Epithelial cell of prostate (primary cell): ENCODE data around the gene PISD.
"Not testable (repeated sequence)": the region's sequence is repeated elsewhere in the genome, so short reads cannot be mapped to it uniquely, and the experiment has no call there.

Experiments
- DNase-seq: peaks from one replicate; pipeline ENCODE4 v3.0.0-alpha.2; 2011; ENCODE audit warnings: low read depth, low spot score
- H3K27ac ChIP-seq: fragments of 450-650 bp; 2 replicates; pipeline ENCODE4 v1.5.1; 2017; ENCODE audit warnings: mild to moderate bottlenecking

Gene PISD

DNA sequence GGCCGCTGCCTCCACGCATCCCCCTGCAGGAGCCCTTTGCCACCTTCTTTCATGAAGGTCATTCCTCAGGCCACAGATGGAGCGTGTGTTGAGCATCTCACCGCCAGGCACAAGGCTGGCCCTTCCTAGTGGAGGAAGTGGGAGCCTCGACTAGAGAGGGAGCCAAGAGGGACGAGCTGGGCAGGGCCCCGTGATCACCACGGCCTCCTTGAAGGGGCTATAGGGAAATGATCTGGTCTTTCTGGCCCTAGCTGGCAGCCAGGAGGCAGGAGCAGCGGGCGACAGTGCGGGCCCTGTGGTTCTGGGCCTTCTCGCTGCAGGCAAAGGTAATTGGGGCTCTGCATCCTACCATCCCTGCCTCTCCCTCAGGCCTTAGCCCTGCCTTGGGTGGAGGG is 49.1 kb downstream of the PISD start:
- H3K27ac ChIP-seq: no peak overlapping the region
- DNase-seq: no peak

DNA sequence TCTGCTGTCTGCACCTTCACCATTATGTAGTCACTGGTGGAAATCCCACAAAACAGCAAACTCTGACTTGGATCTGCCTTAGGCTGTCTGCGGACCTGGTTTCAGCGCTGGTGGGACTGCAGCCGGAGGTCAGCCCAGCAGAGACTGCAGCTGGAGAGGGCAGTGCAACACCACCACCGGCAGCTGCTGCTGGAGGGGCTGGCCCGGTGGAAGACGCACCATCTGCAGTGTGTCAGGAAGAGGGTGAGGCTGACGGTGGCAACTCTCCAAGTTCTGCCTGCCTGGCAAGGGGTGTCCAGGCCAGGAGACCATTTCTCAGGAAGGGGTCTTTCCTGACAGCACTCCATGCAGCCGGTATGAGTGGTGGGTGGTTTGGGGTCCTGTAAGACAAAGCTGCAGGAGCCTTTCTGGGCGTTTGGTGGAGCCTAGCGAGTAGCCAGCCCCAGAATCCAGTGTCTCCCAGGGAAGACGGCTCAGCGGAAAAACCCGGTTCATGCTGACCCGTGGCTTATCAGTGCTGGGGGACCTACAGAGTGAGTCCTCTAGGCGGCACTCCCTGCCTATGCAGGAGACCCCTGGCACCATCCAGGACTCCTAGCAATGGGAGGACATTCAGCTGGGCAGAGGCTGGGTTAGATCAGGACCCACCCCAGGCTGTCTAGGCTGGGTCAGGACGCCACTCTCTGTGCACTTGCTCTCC is 50.8 kb downstream of the PISD start:
- no peak for DNase-seq
- no peak overlapping the region for H3K27ac ChIP-seq

DNA sequence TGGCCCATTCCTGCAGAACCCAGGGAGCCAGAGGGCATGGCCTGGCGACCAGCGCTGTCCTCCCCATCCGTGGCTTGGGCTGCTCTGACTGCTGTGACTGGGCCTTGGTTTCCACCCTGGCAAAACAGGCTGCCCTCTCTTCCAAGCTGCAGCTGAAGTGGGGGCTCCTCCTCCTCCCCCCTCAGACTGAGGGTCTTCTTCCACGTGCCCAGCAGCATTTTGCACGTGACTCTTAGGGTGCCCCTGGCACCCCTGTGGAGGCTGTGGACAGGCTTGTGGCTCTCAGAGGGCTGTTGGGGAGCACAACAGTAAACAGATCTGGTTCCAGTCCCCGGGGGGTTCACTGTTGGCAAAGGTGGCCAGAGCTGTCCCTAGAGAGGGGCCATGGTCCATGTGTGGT is 51.4 kb downstream of the PISD start:
- no peak for DNase-seq
- H3K27ac ChIP-seq: no peak overlapping the region

DNA sequence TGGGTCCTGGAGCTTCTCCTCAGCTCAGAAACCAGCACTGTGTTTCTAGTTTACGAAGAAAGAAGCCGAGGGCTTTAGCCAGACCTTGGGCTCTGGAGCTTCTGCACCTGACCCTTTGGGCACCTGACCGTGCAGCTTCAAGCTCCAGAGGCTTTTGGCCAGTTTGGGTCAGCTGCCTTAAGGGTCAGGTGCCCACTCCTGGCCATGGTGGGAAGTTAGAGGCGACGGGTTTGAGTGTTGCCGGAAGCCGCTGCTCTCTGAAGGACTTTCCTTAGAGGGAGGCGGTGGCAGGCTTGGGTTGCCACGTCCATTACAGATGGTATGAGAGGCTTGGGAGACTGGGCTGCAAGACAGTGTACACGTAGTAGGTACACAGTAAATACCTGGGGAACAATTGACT is 52.3 kb downstream of the PISD start:
- H3K27ac ChIP-seq: no peak overlapping the region
- DNase-seq: no peak

DNA sequence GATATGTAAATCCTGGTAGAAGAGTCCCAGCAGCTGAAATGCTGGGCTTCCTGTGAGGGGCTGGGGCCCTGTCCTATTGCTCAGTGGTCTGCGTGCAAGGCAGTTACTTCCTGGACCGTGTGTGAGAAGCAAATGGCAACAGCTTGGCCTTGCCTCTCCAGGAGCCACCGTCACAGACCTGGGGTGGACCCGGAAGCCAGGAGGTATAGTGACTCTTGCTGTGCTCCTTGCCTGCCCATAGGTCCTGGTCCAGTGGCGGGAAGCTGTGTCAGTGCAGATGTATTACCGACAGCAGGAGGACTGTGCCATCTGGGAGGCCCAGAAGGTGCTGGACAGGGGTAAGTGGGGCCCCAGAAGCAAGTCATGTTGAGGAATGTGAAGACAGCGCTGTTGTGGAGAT is 54.3 kb downstream of the PISD start:
- no peak for DNase-seq
- no peak overlapping the region for H3K27ac ChIP-seq

DNA sequence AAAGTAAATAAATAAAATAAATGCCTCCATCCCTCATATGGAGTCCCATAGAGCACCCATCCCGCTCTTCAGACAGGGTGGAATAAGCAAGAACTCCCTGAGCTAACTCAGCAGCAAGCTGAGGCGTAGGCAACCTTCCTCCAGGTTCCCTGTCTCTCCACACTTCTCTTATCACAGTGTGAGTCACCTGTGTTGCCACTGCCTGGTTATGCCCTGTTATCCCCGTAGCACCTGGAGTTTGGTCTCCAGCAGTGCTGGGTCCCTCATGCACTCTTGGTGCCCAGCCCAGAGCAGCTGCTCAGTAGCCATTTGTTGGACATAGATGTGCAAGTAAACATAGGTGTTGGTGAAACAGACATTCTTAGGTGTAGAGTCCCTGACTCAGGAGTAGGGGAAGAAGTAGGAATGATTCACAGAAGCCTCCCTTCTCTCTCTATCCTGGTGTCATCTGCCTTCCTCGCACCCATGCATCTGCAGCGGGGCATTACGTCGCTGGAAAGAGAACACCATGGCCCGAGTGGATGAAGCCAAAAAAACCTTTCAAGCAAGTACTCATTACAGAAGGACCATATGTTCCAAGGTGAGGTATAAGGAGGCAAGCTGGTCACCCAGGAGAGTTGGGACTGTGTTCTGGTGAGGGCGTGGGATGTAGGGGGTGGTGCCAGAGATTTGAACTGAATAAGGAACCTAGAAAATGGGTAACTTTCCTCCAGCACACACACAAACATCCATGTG is 56.0 kb downstream of the PISD start:
- no peak for DNase-seq
- H3K27ac ChIP-seq: no peak overlapping the region

DNA sequence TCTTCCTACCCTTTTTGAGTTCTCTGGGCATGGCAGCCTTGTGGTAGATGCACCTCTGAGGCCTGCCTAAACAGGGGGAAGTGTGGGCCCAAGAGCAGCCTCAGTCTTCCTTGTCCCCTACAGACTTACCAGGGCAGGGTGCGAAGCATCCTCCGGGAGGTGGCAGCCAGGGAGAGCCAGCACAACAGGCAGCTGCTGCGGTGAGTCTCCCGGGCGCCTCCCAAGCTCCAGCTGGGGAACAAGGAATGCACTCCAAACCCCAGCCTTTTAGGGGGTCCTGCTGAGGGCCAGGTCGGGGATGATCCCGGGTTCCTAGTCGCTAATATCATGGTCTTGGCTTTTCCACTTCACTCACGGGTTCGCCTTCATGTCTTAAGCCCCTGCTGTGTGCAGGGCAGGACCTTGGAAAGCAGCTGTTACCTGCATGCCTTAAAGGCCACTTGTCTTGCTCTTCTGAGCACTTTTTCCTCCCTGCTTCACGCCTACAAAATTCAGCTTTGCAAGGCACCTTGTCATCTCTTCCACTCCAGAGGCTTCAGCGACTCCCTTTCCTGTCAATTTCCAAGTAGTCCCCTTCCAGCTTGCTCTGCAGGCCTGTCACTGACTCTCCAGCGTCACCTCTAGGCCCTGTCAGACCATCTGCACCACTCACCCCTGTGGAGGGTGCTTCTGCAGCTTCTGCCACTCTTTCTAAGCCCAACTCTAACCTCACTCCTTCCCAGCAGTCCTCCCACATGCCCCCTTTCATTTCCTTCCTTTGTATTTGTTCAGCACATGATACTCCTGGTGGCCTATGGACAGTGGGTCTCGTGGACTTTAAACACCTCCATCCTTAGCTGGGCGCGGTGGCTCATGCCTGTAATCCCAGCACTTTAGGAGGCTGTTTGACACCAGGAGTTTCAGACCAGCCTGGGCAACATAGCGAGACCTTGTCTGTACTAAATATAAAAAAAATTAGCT is 57.0 kb downstream of the PISD start:
- no peak overlapping the region for H3K27ac ChIP-seq
- DNase-seq: no peak

DNA sequence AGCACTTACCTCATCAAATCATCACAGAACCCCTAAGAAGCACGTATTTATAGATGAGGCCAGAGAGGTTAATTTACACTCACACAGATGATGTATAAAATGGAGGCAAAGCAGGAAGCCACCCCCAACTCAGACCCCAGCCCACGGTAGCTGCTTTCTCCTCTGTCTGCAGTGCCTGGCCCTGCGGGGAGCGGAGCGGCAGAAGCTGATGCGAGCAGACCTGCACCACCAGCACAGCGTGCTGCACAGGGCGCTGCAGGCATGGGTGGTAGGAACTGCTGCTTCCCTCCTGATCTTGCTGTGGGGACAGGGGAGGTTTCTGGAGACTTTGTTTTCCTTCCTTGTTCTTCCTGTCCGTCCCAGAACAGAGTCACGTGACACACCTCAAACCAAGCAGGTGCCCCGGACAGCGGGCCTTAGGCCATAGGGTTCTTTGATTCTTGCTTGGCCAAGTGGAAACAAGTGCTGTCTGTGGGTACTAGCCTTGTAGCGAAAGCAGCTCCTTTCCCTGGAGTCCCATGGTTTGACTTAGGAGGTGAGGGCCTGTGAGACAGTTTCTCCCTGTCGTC is 57.8 kb downstream of the PISD start:
- H3K27ac ChIP-seq: no peak overlapping the region
- no peak for DNase-seq

DNA sequence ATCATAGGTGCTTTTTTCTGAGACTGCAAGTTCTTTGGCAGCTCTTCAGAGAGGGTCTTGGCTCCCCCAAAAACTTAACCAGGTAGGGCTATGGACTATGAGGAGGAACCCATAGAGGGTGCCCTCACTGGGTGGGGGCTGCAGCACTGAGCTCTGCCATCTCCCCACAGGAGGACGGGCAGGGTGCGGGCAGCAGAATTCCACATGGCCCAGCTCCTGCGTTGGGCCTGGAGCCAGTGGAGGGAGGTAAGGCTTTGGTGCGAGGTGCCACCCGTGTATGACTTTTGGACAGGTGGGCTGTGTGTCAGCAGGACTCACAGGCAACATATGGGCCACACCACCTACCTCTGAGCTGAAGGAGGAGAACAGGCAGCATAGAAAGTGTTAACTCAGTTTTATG is 58.4 kb downstream of the PISD start:
- no peak overlapping the region for H3K27ac ChIP-seq
- DNase-seq: no peak

DNA sequence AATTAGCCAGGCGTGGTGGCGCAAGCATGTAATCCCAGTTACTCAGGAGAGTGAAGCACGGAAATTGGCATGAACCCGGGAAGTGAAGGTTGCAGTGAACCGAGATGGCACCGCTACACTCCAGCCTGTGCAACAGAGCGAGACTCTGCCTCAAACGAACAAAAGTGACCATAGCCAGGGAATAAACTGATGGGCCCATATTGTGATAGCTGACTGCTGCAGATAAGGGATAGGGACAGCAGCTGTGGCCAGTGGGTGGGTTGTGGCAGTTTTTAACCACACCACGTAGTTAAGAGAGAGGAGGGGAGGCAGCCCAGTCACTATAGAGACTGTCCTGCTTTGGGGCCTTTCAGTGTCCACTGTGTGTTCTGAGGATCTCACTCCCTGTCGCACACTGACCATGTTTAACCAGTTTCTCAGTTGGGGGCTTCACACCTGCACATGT is 58.9 kb downstream of the PISD start:
- DNase-seq: no peak
- no peak overlapping the region for H3K27ac ChIP-seq

DNA sequence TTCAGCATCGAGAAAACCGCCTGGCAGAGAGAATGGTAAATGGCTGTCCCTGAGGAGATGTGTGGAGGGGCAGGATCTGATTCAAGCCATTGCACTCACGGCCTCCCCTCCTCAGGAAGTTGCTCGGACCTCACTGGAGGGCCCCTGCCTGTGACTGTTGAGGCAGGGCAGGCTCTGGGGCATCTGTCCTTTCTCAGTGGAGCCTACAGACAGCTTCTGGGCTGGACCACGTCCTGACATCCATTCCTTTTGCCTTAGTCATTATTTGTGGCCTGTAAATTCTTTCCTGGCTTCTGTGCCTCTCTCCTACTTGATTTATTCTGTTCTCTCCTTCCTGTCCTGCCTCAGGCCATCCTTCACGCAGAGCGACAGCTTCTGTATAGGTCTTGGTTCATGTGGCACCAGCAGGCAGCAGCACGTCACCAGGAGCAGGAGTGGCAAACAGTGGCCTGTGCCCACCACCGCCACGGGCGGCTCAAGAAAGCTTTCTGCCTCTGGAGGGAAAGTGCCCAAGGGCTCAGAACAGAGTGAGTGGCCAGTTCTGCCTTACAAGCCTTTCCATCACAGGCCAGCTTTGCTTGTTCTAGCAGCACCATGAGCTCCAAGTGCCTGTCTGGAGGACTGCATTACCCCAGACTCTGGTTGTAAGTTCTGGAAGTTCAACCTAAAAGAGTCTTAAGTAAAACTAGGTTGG is 59.6 kb downstream of the PISD start:
- H3K27ac ChIP-seq: no peak overlapping the region
- no peak for DNase-seq

DNA sequence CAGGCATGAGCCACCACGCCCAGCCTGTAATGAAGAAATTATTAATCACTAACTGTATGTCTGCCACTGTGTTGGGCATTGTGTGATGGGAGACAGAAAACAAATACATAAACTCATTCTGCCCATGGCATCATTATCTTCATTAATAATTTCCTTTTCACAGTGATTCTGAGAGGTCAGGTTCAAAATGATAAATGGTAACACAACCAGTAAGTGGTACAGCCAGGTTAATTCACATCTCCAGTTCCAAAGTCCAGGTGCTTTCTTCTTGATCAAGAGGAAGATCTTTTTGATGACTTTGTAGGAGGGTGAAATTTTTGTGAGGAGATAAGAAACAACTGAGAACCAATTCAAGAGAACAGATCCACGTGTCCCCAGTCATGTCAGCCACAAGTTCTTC is 66.7 kb downstream of the PISD start:
- DNase-seq: no peak
- no peak overlapping the region for H3K27ac ChIP-seq

DNA sequence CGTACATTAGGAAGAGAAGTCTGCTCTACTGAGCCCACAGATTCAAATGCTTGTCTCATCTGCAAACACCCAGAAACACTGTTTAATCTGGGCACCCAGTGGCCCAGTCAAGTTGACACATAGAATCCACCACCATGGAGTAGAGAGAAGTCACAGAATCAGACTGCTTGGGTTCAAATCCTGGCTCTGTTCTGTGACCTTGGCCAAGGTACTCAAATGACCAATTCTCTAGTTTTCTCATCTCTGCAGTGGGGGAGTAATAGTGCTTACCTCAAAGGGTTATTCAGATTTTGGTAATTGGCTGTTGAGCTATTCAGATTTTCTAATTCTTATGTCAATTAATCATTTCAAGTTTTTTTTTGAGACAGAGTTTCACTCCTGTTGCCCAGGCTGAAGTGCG is 71.9 kb downstream of the PISD start:
- not testable (repeated sequence) for H3K27ac ChIP-seq, DNase-seq

DNA sequence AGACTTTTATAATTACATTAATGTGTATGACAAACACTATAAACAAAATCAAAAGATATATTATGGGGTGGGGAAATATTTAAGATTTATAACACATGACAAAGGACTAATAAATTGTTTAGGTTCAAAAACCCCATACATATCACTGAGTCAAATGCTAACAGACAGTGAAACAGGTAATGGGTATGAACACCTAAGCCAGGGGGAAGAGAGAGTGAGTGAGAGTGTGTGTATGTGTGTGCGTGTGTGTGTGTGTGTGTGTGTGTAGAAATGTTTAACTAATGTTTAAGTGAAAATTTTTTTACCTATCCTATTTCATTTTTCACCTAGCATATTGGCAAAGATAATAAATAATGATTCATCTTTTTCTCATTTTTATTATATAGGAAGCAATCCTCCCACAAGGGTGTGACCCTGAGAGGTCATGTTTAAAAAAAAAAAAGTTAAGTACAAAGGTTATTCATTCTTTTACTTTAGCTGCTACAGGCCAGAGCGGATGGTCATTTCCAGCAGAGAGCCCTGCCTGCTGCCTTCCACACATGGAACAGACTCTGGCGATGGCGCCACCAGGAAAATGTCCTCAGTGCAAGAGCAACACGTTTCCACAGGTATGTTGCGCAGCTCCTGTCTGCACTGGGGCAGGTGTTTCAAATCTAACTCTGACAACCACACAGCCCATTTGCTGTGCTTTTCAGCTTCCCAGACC is 72.9 kb downstream of the PISD start:
- H3K27ac ChIP-seq: no peak overlapping the region
- no peak for DNase-seq

DNA sequence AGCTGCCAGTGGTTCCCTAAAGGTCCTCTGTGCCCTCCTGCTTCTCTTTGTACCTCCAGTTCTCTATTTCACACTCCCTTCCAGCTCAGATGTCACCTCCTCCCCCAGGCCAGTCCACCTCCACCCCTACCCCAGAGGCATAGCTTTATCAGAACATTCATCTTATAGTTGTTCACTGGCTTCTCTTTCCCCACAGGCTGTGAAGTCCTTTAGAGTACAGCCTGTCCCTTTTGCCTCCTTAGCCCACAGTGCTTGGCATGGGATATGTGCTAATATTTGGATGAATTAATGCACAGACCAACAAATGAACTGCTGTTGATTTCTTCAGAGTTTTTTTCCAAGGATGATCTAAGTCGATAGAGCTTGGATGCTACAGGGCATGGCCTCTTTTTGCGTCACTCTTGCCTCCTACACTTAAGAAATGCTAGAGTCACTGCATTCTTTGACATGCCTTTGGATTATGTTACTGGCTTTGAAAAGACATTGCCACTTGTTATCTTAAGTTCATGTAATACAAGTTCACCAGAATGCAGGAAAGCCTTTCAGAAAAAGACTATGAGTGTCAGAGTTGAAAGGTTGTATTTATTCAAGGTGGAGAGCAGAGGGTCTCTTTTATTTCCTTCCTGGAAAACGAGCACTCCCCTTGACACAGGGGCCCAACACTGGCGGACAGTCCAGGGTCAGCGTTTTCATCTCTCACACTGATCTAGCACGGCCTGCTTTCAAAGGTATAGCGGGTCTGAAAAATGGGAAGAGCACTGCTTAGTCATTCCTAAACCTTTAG is 75.7 kb downstream of the PISD start:
- no peak overlapping the region for H3K27ac ChIP-seq
- no peak for DNase-seq

DNA sequence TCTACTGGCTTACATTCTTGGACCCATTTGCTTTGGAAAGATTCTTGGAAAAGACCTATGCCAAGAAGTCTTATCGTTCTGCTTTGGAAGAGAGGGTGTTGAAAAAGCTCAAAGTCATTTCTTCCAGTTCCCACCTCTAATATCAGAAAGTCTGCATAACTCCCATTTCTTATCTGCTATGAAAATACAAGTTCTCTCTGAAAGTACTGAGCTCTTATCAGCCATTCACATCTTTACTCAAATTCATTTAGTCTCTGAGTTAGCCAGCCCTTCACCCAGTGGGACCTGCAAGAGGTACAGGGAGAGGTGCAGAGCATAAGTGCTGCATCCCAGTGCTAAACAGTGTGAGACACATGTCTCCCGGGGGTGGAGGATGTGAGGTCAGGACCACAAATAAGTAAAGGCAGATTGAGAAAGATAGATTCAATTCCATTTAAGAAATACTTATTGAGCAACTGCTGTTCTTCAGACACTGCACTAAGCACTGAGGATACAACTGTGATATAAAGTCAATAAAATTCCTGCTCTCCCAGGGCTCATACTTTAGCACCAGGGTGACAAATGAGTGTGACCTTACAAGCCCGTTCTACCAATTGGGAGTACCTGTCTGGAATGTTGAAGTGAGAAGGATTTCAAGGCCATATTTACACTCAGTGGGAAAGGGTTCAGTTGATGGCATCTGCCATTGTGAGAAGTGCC is 76.7 kb downstream of the PISD start:
- no peak for DNase-seq
- no peak overlapping the region for H3K27ac ChIP-seq

DNA sequence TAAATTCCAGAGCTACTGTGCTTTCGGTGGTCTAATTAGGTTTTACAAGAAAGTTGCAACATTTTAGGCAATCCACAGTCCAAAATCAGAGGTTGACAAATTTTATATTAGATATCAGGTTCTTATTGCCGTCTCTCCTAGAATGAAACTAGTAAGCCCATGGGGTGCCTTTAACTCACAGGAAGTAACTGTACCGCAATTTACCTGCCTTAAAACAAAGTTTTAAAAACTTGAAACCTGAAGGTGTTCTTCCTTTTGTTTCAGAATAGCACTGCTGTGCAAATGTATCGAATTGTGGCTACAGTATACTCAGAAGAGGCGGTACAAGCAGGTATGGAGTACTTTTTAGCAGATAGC is 77.2 kb downstream of the PISD start:
- DNase-seq: no peak
- no peak overlapping the region for H3K27ac ChIP-seq

DNA sequence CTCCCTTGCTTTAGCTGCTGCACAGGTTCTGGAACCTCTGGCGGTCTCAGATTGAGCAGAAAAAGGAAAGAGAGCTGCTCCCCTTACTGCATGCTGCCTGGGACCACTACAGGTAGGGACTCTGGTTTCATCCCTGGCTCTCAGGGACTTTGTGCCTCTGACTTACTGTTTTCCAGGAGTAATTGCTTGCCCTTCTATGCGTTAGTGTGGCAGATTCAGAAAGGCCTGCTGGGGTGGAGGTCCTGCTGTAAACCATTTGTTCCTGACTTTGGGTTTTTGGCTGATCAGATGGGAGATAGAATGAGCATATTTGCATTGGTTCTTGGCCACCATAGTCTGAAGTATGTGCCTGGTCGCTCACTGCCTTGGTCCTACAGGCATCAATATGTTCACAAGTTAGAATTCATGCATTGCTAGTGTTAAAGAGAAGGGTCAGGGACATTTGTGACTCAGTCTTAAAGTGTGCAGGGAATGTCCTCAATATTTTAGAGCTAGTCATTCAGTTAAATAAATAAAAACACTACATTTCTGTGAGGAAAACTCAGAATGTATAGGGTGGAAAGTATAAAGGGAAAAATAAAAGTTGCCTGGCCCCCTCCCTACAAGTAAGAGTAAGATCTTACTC is 78.0 kb downstream of the PISD start:
- no peak for DNase-seq
- no peak overlapping the region for H3K27ac ChIP-seq
